ENCODE measurements around the gene SFXN4.

GRCh38 chr10:119118231-119118630 is 47.3 kb downstream of the SFXN4 start:
- TF ChIP-seq, protein P1, sequence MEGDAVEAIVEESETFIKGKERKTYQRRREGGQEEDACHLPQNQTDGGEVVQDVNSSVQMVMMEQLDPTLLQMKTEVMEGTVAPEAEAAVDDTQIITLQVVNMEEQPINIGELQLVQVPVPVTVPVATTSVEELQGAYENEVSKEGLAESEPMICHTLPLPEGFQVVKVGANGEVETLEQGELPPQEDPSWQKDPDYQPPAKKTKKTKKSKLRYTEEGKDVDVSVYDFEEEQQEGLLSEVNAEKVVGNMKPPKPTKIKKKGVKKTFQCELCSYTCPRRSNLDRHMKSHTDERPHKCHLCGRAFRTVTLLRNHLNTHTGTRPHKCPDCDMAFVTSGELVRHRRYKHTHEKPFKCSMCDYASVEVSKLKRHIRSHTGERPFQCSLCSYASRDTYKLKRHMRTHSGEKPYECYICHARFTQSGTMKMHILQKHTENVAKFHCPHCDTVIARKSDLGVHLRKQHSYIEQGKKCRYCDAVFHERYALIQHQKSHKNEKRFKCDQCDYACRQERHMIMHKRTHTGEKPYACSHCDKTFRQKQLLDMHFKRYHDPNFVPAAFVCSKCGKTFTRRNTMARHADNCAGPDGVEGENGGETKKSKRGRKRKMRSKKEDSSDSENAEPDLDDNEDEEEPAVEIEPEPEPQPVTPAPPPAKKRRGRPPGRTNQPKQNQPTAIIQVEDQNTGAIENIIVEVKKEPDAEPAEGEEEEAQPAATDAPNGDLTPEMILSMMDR (IDR thresholded peaks at IDR 0.05): no peak
- TF ChIP-seq EP300 (IDR thresholded peaks at IDR 0.05): no peak
- no peak for TF ChIP-seq POLR2A (IDR thresholded peaks at IDR 0.05)
